GM19193 (cell line): ENCODE data around the gene TFB2M.

Experiments
- POLR2A ChIP-seq: IDR thresholded peaks from 4 replicates; pipeline ENCODE4 v1.6.1; 2011; ENCODE audit not compliant: insufficient read depth, insufficient read length; ENCODE audit errors: extremely low read depth

TFB2M gene

GRCh38 chr1:246533371-246533905 lies 32.6 kb downstream of the TFB2M start:
- TF ChIP-seq POLR2A = no peak

- TF ChIP-seq POLR2A = no peak
Measured at GRCh38 chr1:246532519-246532918, 33.5 kb downstream of the TFB2M start.

GRCh38 chr1:246530482-246530881 lies 35.6 kb downstream of the TFB2M start:
- TF ChIP-seq POLR2A = no peak

DNA sequence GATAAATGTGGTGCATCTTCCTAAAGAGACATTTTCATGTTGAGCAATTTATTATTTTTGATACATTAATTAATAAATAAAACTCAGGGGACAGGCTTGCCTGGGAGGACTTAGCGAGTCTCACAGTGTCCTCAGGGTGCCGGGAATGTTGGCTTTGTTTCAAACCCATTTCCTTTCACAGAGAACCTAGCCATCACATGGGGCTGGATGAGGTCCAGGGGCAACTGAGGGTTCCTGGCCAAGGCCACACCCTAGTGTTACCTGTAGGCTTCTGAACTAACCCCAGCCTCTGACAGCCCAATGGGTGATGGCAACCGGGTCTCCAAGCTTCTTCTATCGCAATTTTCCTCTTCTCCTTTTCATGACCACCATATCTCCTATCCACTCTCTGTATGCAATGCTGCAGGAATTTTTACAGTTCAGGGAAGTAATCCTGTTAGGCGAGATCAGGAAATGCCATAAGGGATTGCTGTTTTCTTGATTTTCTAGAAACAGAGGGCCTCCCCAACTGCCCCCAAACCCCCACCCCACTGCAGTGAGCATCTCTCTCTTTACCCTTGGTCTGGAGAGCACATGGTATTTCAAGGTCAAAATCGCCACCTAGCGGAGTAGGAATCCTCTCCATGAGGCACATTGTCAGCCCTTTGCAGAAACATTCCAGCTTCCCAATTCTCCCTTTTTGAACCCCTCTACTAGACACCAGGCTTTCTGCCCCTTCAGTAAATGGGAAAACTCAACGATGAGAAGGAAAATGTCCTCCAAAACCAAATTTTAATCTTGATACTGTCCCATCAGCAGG lies 36.9 kb downstream of the TFB2M start:
- no peak for TF ChIP-seq POLR2A

DNA sequence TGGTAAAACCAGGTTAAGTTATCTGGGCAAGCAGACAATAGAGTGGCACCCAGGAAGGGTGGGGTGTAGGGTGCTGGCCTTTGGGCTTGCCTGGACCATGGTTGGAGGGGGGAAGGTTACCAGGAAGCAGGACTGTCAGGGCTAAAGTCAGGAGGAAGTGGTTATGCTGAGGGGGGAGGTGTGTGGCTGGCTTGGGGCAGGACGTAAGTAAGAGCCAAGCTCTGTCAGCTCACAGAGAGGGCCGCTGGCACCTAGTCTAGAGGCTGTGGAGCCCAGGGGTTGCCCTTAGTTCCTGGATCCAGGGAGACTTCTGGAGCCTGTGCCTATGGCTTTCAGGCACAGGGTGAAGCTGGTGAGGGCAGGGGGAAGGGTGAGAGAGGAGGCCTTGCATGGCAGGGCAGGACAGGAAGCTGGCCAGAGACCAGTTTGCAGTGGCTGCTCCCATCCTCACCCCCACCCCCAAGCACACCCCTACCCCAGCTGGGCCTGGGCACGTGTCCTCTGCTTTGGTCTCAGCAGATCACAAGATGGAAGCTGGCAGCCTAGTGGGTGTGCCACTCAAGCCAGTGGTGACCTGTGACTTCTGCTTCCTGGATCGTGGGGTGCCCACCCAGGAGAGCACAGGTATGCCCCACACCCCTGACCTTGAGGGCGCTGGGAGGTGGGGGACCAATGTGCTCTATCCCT lies 38.5 kb downstream of the TFB2M start:
- no peak for TF ChIP-seq POLR2A

GRCh38 chr1:246526915-246527314 lies 39.1 kb downstream of the TFB2M start:
- TF ChIP-seq POLR2A = no peak

GRCh38 chr1:246526380-246526779 lies 39.7 kb downstream of the TFB2M start:
- TF ChIP-seq POLR2A = no peak

DNA sequence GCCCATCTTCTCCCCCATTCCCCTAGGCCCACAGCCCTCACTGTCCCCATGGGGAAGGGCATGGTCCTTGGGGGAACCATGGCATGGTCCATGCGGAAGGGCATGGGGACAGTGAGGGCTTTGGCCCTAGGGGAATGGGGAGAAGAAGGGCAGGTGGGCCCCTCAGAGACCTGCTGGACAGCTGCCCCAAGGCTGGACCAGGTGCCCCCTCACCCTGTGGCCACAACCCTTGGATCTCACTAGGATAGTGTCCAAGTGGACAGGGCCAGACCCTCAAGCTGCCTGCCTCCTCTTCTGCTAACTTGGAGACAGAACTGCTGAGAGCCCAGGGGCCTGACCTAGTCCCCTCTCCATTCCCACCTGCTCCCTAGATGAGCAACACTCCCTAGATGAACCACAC lies 46.5 kb downstream of the TFB2M start:
- TF ChIP-seq POLR2A = no peak

DNA sequence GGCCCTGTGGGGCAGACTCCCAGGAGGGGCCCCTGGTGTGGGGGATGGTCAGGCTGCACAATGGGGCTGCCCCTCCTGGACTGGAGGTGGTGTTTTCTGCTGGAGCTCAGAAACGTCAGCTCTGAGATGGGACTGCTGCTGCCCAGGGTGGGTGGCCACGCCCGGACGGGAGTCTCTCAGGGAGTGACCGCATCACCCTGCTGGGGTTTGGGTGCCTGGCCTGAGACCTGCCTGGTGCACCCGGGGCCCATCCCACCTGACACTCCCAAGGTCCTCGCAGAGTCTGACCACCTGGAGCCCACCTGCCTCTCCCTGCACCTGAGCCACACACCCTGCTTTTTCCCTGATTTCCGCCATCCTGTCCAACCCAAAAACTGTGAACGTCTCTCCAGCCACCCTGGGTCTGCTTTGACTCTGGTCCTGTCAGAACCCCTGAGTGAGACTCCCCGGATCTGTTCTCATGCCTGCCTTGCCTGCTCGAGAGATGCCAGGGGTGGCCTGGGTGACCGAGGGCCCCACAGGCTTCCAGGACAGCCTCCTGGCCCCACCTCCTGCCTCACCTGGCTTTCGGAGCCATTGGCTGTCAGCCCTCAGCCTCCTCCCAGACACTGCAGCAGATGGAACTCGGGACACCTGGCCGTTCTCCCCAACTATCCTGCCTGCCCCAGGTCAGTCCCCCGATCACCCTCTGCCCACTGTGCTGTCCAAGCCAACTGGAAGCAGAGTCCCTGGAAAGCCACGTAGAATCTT lies 47.4 kb downstream of the TFB2M start:
- TF ChIP-seq POLR2A = no peak

DNA sequence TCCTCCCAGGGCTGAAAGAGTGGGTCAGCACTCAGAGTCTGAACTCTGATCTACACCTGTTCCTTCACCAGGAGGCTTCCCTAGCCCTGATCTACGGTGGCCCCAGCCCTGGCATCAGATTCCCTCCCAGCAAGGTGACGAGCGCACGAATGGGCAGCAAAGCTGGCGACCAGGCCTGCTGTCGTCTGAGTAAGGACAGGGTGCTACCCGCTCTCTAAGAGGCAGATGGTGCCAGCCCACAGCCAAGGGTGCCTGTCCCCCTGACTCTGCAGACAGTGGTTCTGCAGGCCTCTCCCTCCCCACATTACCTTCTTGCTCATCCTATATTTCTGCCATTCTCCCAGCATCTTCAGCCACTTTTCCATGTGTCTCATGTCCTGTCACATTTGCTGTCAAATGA lies 48.7 kb downstream of the TFB2M start:
- TF ChIP-seq POLR2A = no peak

DNA sequence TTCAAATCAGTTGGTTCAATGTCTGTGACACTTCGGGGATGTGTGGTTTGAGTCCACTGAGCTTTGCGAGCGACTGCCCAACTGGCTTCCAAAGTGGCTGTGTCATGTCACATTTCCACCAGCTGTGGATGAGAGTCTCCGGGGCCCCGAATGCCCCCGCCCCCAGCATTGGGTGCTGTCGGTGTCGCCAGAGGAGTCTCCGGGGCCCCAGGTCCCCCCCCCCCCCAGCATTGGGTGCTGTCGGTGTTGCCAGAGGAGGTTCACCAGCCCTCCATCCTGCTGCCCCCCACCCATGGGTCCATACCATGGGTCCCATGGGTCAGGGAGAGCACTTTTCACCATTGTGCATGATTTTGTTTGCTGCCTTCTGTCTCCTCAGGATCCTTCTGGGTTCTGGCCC lies 49.9 kb downstream of the TFB2M start:
- TF ChIP-seq POLR2A = no peak

DNA sequence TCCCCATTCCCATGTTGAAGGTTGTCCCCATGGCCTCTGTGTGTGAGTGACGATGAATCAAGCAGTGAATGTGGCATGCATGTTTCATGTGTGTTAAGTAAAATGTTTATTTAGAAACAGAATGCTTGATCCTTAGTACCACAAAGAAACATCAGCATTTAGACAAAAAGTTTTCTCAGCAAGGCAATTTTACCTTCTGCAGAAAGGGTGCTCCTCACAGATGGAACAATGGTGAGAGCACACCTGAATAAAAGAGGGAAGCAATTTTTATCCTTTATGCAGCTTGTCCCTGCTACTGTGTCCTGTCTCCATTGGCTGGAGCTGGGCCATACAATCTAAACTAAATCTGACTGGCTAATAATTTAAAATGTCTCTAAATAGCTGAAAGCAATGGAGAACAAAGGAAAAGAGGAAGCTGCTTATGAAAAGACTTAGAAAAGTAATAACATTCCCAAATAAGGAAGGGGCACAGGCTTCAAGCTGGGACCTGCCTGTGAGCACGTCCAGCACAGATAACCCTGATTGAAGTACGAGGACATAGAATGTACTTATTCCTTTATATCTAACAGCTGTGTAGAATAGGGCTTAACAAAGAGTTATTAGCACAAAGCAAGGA lies 50.6 kb downstream of the TFB2M start:
- TF ChIP-seq POLR2A = no peak

DNA sequence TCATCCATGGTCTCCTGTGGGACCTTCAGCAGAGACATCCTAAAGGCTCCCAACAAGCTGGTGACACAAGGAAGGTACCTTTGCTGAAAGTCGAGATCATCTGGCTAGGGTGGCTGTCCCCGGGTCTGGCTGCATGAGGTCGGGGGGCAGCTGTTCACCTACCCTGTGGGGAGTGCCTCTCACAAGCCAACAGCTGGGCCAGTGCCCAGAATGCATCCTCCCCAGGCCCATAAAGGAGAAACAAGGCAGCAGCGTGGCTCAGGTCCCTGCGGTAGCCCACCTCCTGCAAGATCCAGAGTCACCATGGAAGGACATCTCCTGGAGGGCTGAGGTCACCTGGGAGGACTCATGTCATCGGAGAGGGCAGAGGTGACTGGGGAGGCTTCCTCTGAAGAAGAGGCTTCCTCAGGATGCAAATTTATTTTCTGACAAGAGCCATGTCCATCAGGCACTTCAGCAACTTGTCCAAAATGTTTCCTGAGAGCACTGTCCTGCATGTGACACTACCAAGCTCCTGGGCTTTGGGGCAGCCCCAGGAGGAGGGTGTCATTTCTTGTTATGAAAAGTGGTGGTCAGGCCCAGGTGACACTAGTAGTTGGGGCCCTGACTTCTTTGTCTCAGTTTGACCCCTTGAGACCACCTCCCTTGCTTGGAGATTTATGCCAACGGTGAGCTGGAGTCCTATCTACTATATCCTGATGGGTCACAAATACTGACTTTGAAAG lies 52.3 kb downstream of the TFB2M start:
- TF ChIP-seq POLR2A = no peak

DNA sequence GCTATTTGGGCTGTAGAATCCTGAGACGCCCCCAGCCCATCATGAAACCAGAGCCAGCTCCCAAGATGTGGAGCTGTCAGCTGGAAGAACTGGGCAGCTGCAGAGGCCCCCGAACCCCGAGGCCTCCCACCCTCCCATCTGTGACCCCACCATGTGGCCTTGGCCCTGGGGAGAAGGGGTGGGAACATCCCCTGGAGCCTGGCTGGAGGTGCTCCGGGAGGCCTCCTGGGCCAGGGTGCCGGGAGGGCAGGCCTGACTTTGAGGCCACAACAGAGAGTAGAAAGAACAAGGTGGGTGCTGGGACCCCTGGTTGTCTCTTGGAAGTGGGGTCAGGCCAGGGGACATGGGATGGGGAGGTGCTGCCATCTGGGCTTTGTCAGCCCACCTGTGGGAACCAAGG lies 53.0 kb downstream of the TFB2M start:
- no peak for TF ChIP-seq POLR2A
